Activated CD4-positive, alpha-beta T cell treated with anti-CD3 and anti-CD28 coated beads, Interleukin-2, amount 50 U/mL, for 4 hours (primary cell): Measurements from ENCODE around the gene ATP11C.
"Not testable (repeated sequence)": the region's sequence is repeated elsewhere in the genome, so short reads cannot be mapped to it uniquely, and the experiment has no call there.

Experiments used
- DNase-seq, 2 experiments: peaks; one replicate each; pipeline ENCODE4 v3.0.0-alpha.2; 2020

ATP11C gene

GRCh38 chrX:139924069-139924695 lies 8.7 kb downstream of the ATP11C start:
- no peak for DNase-seq

DNA sequence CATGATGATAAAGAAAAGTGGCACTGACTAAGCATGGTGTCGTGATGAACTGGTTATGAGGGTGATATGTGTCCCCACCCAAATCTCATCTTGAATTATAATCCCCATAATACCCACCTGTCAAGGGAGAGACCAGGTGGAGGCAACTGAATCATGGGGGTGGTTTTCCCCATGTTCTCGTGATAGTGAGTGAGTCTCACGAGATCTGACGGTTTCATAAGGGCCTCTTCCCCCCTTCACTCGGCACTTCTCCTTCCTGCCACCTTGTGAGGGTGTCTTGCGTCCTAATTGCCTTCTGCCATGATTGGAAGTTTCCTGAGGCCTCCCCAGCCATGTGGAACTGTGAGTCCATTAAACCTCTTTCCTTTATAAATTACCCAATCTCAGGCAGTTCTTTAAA lies 11.7 kb downstream of the ATP11C start:
- DNase-seq = not testable (repeated sequence)

DNA sequence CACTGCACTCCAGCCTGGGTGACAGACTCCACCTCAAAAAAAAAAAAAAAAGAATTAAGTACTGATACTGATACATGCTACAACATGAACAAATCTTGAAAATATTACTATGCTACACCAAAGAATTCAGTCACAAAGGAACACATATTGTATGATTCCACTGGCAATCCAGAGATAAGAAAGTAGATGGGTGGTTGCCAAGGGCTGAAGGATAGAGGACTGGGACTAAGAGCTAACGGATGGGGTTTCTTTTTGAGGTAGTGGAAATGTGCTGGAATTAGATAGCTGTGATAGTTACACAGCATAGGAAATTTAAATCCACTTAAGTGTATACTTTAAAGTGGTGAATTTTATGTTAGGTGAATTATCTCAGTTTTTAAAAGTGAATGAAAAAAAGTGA lies 12.5 kb downstream of the ATP11C start:
- DNase-seq = no peak

DNA sequence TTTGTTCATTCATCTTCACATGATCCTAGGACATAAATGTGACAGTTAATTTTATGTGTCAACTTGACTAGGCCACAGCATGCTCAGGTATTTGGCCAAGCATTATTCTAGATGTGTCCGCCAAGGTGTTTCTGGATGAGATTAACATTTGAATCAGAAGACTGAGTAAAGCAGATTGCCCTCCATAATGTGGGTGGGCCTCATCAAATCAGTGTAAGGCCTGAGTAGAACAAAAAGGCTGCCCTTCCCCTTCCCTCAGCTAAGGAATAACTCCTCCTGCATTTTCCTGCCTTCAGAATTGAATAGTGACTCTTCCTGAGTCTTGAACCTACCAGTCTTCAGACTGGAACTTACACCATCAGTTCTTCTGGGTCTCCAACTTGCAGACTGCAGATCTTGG lies 18.4 kb downstream of the ATP11C start:
- no peak for DNase-seq

GRCh38 chrX:139909712-139910111 lies 23.1 kb downstream of the ATP11C start:
- DNase-seq = no peak

DNA sequence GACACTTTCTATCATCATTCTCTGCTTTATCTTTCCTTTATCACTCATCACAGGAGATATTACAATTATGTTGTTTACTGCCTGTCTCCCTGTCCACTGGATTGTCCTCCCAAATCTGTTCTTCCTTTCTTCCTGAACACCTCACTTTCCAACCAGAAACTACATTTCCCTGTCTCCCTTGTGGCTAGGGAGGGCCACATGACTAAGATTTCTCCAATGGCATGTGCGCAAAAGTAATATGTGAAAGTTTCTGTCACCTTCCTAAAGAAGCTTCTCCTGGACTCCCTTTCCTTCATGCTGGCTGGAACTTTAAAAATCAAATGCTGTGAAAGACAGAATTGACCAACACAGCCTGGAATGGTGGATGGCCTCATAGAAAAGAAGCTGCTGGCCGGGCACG lies 25.8 kb downstream of the ATP11C start:
- no peak for DNase-seq

- no peak for DNase-seq
Measured at GRCh38 chrX:139905743-139906142, 27.1 kb downstream of the ATP11C start.

DNA sequence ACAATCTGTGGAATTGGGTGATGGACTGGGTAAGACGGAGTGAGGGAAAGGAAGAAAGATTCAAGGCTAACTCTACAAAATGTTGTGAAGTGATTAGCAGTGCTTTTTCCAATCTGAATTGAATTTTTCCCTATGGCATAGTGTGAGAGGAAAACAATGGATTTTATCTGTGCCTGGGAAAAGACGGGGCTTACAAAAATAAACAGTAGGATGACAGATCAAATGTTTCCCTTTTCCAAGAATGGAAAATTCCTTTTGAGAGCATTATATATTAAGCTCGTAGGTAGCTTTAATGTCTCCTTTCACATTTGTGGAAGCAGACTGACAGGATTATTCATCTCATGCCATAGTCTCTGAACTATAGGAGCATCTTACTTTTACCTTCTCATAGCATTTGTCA lies 27.8 kb downstream of the ATP11C start:
- no peak for DNase-seq

GRCh38 chrX:139903210-139903609 lies 29.6 kb downstream of the ATP11C start:
- DNase-seq = no peak

DNA sequence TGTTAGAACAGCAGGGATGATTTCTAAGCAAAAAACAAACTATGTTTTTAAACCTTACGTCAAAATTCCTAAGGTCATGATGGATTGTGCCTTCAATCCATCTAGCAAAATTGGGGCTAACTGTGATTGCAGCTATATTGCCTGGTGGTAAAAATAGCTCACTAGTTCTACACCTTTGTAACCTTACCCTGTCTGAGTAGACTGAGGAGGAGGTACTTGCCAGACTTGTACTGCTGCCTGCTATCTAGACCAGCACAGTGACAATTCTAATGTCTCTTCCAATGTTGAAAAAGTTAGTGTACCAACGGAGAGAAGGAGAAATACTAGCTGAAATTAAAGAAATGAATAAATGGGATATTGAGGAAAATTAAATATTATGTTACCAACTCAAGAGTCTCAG lies 30.3 kb downstream of the ATP11C start:
- no peak for DNase-seq

GRCh38 chrX:139898334-139898733 lies 34.5 kb downstream of the ATP11C start:
- DNase-seq = no peak

DNA sequence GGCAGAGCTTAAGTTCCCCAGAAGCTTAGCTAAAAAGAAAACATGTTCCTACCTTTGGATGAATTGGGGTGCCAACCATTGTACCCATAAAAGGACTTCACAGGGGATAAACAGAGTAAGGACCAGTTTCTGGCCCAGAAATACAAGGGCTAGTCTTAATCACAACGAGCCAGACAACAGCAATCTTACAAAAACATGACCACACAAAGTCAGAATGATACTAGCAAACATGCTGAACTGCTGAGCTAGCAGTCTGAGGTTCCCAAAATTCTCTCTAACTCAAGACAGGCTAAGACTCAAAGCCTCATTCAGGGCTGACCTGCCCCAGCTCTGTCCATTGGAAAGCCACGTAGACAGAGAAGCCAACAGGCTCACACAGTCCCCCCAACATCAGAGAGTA lies 40.3 kb downstream of the ATP11C start:
- DNase-seq = no peak

- no peak for DNase-seq
Measured at GRCh38 chrX:139890991-139891700, 41.7 kb downstream of the ATP11C start.

DNA sequence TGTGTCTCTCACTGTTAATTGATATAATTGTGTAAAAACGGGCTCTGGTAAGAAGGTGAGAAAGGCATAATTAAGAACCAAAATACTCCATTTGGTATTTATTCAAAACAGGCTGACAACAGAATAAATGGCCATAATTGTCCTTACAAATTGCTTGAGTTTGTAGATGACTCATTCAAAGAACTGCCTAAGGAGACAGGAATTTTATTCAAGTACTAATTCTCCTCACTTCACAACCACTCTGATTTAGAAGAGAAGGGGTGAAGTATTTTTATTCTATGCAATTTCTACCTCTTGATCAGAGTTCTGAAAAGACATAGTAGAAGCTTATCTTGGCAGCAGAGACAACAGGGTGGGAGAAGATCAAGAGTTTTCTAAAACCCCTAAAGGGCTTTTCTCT lies 43.1 kb downstream of the ATP11C start:
- DNase-seq = no peak

DNA sequence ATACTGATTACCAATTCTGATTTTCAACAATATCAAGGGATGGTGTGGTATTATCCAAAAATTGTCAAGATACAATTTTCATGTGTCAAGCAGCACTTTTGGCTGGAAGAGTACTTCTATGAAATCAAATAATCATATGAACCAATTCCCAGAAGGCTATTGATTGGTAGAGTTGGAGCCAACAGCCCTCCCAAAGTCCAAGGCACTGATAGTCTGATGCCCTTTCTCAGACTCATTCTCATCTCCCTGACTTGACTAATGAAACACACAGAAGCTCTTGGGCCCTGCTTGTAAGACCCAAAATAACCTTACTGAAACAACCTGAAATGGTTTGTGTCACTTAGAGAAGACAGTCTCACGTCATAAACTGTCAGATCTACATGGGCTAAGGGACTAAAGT lies 48.9 kb downstream of the ATP11C start:
- no peak for DNase-seq

- no peak for DNase-seq
Measured at GRCh38 chrX:139882299-139882698, 50.6 kb downstream of the ATP11C start.

DNA sequence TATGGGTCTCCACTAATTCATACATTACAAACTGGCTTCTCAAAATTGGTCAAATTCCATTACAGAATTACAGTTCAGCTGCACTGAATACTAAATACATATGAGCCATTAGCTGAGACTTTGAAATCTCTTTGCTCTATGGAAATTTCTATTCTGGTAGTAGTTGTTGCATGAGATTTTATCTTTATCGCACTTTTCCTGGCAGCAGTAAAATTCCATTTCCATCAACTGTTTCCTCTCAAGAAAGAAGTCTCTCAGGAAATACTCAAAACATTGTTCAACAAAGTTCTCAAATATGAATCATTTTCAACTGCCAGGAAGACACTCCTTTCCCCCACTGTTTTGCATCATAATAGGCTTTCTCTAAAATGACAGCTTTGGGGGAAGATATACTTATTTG lies 51.3 kb downstream of the ATP11C start:
- DNase-seq = no peak

DNA sequence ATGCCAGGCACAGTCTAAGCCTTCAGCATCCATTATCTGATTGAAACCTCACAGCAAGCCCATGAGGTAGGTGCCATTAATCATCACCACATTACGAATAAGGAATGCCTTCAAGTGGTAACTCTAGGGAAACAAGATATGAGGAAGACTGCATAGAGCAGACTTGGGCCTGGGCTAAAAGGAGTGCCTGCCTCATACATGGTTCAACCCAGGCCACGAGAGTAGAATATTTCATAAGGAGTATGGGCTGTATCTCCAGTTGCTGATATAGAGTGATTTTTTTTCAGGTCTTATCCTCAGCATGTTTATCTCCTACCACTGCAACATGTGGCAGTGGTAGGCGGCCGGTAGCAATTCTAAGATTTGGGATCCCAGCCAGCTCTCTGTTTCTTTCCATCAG lies 51.7 kb downstream of the ATP11C start:
- no peak for DNase-seq

DNA sequence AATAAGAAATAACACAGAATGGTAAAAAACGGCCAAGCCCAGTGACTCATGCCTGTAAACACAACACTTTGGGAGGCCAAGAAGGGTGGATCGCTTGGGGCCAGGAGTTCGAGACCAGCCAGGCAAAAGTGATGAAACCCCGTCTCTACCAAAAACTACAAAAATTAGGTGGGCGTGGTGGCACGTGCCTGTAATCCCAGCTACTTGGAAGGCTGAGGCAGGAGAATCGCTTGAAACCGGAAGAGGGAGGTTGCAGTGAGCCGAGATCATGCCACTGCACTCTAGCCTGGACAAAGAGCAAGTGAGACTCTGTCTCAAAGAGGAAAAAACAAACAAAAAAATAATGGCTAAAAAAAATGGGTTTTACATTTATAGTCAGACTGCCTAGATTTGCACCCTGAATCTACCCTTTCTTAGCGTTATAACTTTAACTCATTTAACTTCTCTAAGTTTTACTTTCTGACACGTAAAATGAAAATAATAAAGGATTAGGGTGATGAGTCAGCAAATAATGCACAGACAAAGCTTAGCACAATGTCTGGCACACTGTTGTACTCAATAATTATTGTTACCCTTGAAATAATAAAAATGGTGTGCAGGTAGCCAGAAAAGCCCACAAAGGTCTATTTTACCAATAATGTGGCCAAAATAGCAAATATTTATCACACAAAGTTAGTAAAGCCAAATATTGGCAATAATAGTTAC lies 55.0 kb downstream of the ATP11C start:
- no peak for DNase-seq

- no peak for DNase-seq
Measured at GRCh38 chrX:139875841-139876240, 57.0 kb downstream of the ATP11C start.

- no peak for DNase-seq
Measured at GRCh38 chrX:139869796-139870195, 63.1 kb downstream of the ATP11C start.

DNA sequence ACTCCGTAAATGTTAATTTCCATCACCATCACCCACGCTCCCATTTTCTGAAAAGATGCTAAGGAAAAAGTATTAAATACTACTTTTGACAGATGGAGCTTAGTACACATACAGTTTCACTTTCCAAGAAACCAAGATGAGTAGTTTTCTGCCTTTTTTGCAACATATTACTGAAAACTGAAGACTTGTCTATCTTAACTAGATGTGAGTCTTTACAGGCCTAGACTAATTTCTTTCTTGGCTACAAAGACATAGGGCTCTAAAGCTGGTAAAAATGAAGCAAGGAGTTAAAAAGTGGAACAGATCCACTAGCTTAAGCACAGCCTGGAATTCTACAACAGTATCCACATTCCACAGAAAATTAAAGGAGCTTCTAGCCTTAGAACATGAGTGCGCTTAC lies 68.2 kb downstream of the ATP11C start:
- no peak for DNase-seq

DNA sequence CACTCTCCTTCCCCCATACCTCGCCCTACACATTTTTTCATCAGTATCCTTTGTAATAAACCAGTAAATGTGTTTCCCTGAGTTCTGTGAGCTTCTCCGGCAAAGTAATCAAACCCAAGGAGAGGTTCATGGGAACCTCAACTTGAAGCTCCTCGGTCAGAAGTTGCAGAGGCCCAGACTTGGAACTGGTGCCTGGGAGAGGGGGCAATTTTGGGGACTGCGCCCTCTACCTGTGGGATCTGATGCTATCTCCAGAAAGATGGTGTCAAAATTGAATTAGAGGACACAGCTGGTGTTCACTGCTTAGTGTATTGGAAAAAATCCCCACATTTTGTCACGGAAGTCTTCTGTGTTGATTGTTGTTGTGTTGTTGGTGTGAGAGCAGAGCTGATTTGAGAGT lies 70.6 kb downstream of the ATP11C start:
- DNase-seq = no peak

- DNase-seq = not testable (repeated sequence)
Measured at GRCh38 chrX:139856826-139857225, 76.0 kb downstream of the ATP11C start.
